HG02938 (cell line): ENCODE data around the gene TAF1D.
A peak's percentile ranks its signal among the peaks of the same experiment; 100 is the strongest.

Experiments used
- ATAC-seq: cut with Tn5 transposase; IDR thresholded peaks from one replicate; pipeline ENCODE4 v1.9.1; 2021; ENCODE audit warnings: mild to moderate bottlenecking, moderate library complexity; ENCODE audit not compliant: unreplicated experiment

The TAF1D gene

GRCh38 chr11:93727985-93728791 is 13.1 kb downstream of the TAF1D start:
- no peak for ATAC-seq

- ATAC-seq, result no peak
Measured at GRCh38 chr11:93724089-93724488, 17.2 kb downstream of the TAF1D start.

GRCh38 chr11:93720522-93720921 is 20.8 kb downstream of the TAF1D start:
- ATAC-seq, result no peak

GRCh38 chr11:93719310-93719709 is 22.0 kb downstream of the TAF1D start:
- no peak for ATAC-seq

- peak; percentile 76 for ATAC-seq
Measured at GRCh38 chr11:93718057-93718563, 23.2 kb downstream of the TAF1D start.

GRCh38 chr11:93717501-93717900 is 23.8 kb downstream of the TAF1D start:
- ATAC-seq, result no peak

- ATAC-seq, result no peak
Measured at GRCh38 chr11:93715797-93716396, 25.4 kb downstream of the TAF1D start.

GRCh38 chr11:93712678-93713077 is 28.6 kb downstream of the TAF1D start:
- ATAC-seq, result no peak

GRCh38 chr11:93710239-93710638 is 31.1 kb downstream of the TAF1D start:
- no peak for ATAC-seq

GRCh38 chr11:93704237-93704636 is 37.1 kb downstream of the TAF1D start:
- no peak for ATAC-seq

GRCh38 chr11:93700830-93701229 is 40.5 kb downstream of the TAF1D start:
- ATAC-seq, result no peak

GRCh38 chr11:93697611-93698010 is 43.7 kb downstream of the TAF1D start:
- no peak for ATAC-seq

- no peak for ATAC-seq
Measured at GRCh38 chr11:93694557-93694956, 46.7 kb downstream of the TAF1D start.

GRCh38 chr11:93694109-93694508 is 47.2 kb downstream of the TAF1D start:
- ATAC-seq, result no peak

- ATAC-seq, result peak; percentile 69
Measured at GRCh38 chr11:93689240-93689639, 52.1 kb downstream of the TAF1D start.

- ATAC-seq, result no peak
Measured at GRCh38 chr11:93686812-93687211, 54.5 kb downstream of the TAF1D start.

GRCh38 chr11:93686226-93686625 is 55.1 kb downstream of the TAF1D start:
- no peak for ATAC-seq
